ENCODE measurements around the gene TTC33.
"Not testable (repeated sequence)": the region's sequence is repeated elsewhere in the genome, so short reads cannot be mapped to it uniquely, and the experiment has no call there.

Gene TTC33

GRCh38 chr5:40575921-40576320 is 179.8 kb downstream of the TTC33 start:
- DNase-seq (ENCODE audit: low read depth in 4 of 4, low spot score in 1 of 4) = no peak

DNA sequence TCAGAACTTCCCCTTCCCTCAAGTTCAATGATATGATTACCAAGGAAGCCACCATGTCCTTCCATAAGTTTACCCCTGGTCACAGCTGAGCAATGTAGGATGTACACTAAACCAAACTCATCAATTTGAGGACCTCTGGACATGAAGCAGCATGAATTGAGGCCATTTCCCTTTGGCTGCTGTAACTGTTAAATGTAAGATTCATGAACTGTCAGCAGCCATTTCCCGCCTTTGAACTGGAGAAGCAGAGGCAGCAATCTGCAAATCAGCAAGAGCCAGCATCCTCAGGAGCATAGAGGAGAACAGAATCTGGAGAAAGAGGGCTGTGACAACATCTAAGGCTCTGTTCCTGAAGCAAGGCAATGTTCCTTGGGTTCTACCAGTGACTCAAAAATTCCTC is 180.3 kb downstream of the TTC33 start:
- DNase-seq (ENCODE audit: low read depth in 4 of 4, low spot score in 1 of 4) = no peak

DNA sequence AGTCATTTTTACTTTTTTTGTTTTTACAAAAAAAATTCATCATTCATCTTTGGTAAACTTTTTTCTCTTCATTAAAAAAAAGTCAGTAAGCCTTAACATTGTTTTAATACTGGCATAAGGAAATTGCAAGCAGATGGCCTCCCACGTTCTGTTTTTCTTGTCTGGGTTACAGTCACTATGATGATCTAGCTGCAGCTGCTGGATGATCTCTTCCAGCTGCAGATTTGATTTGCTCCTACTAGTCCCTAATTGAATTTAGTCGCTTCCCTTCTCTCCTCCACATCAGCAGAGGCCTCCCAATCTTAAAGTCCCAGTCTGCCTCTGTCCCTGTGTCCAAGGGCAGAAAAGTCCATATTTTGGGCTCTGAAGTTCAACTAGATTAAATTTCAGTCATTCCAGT is 182.8 kb downstream of the TTC33 start:
- DNase-seq (ENCODE audit: low read depth in 4 of 4, low spot score in 1 of 4) = no peak

- no peak for DNase-seq (ENCODE audit: low read depth in 4 of 4, low spot score in 1 of 4)
Observed at GRCh38 chr5:40572391-40572790, 183.4 kb downstream of the TTC33 start.

GRCh38 chr5:40571729-40572128 is 184.0 kb downstream of the TTC33 start:
- no peak for DNase-seq (ENCODE audit: low read depth in 4 of 4, low spot score in 1 of 4)

- no peak for DNase-seq (ENCODE audit: low read depth in 4 of 4, low spot score in 1 of 4)
Observed at GRCh38 chr5:40570408-40571129, 185.2 kb downstream of the TTC33 start.

- no peak for DNase-seq (ENCODE audit: low read depth in 4 of 4, low spot score in 1 of 4)
Observed at GRCh38 chr5:40569546-40570270, 186.1 kb downstream of the TTC33 start.

DNA sequence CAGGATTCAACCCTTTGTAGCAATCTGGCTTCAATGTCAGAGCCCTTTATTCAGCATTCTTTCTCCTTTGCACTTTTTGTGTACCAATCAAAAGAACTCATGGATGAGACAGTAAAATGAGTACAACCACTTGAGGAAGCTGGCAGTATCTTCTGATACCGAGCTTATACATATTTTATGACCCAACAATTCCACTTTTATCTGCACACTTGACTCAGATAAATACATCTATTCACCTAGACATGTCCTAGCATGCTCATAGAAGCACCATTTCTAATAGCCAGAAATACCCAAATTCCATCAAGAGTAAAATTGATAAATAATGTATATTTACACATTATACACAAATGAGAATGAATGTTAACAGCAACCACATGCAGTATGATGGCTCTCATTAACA is 187.2 kb downstream of the TTC33 start:
- DNase-seq (ENCODE audit: low read depth in 4 of 4, low spot score in 1 of 4) = no peak

- not testable (repeated sequence) for DNase-seq (ENCODE audit: low read depth in 4 of 4, low spot score in 1 of 4)
Observed at GRCh38 chr5:40563173-40563572, 192.6 kb downstream of the TTC33 start.

DNA sequence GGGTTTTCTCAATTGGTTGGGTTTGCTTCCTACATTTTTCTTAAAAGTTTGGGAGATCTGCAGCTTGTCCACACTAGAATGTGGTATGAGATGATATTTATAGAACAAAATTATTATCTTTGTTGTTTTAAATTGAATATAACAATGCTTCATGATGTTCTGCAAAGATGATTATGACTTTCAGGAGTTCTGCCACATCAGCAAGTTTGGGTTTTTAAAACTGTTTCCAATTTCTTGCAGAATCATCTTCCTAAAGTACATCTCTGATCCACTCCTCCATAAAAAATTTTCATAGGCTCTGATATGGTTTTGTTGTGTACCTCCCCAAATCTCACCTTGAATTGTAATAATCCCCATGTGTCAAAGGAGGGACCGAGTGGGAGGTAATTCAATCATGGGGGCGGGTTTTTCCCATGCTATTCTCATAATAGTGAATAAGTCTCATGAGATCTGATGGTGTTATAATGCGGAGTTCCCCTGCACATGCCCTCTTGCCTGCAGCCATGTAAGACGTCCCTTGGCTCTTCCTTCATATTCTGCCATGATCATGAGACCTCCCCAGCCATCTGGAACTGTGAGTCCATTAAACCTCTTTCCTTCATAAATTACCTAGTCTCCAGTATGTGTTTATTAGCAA is 195.2 kb downstream of the TTC33 start:
- no peak for DNase-seq (ENCODE audit: low read depth in 4 of 4, low spot score in 1 of 4)

DNA sequence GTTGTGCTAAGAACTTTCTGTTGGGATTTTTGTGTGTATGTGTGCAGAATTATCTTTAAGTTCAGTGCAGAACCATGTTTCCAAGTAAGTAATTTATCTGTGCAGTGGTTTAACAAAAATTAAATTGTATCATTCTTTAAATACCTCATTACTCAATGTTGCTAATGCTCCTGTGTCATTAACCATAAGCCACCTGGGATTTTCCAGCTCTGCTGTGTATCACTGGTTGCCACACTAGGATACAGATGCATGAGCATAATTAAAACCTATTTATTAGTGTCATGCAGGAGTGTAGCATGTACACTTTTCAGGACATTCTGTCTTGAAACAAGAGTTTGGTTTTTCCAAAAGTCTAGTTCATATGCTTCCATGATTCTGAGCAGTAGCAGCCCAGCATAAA is 196.5 kb downstream of the TTC33 start:
- DNase-seq (ENCODE audit: low read depth in 4 of 4, low spot score in 1 of 4) = no peak

DNA sequence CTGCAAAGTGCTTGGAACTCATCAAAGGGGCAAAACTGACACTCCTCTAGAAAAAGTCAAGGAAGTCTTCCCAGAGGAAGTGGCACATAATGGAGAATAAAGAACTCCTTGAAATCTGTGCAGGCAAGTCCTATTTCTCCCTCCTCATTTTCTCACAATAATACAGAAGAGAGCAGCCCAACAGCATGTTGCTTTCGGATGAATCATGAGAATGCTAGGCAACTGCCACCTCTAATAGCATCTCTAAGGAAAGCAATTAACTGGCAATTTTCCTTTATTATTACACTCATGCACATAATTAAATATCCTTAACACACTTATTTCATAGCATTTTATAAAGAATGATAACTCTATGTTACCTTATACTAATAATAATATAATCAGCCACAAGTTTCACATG is 198.3 kb downstream of the TTC33 start:
- no peak for DNase-seq (ENCODE audit: low read depth in 4 of 4, low spot score in 1 of 4)

DNA sequence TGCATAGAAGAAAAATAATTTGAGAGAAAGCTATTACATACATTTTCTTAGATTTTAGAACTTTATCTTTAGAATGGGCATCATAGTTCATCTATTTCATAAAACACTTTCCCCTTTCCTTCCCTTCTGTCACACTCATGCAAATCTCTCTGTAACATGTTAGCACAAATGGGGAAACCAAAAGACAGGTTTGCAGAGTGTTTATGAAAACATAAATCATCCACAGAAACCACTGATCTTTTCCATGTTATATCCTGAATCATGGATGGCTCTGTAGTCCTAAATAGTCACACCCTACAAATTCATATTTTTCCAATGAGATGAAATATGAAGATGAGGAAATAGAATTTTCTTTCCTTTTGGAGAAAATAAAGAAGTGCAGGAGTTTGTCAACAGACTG is 198.9 kb downstream of the TTC33 start:
- no peak for DNase-seq (ENCODE audit: low read depth in 4 of 4, low spot score in 1 of 4)

DNA sequence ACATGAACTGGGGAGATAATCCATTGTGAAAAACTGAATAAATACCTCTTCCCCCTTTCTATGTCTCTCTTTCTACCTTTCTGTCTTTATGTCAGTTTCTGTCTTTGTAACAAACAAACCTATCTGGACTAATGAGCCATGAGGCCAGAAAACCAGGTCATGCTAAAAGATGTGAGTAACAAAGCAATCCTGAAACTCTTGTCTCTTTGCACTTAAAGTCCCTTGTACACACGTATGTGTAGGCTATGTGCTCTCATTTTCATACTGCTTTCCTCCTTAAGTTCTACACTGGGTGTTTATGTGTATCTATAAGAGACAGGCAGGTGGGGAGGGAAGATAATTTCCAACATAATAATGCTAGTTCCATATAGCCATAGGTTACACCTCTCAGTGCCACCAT is 199.9 kb downstream of the TTC33 start:
- DNase-seq (ENCODE audit: low read depth in 4 of 4, low spot score in 1 of 4) = no peak

DNA sequence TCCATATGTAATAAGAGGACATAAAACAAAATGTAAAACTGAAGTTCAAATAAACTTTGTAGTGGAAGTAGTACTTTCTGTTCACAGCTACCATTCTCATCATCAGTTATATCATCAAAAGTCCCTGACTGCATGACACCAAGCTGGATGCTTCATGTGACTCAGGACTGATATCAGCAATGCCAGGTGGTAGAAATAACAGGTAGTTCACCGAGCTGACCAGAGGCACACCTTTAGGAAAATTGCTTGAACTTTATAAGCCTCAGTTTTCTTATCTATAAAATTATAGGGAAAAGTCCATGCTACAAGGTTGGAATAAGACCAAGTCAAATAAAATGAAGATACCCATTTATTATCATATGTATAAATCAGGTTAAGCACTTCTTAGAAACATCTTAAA is 200.9 kb downstream of the TTC33 start:
- DNase-seq (ENCODE audit: low read depth in 4 of 4, low spot score in 1 of 4) = no peak

DNA sequence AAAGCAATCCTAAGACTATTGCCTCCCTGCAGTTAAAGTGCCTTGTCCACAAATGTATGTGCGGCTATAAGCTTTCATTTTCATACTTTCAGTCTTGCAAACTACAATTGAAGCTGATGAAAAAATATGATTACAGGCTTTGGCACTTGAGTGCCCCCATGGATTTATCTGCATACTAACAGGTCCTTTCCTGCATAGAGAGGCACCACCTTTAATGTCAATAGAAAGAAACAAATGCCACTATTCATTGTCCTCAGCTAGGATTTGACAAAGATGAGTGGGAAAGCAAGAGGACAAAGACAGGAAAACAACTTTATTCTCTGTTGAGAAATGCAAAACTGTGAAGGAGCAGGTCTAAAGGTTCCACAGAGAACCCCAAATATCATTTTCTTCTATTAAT is 201.7 kb downstream of the TTC33 start:
- no peak for DNase-seq (ENCODE audit: low read depth in 4 of 4, low spot score in 1 of 4)

DNA sequence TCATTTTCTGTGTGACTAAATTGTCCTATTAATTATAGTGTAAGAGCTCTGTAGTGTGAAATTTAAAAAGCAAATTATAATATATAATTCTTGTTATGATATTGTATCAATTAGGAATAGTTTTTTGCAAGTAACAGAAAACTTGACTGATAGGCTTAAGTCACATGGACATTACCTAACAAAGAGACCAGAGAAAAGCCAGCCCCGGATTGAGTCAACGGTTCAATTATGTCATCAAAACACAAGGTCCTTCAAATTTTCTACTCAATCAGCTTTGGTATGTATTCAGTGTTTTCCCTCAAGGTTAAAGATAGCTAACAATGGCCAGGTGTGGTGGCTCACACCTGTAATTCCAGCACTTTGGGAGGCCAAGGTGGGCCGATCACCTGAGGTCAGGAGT is 202.8 kb downstream of the TTC33 start:
- no peak for DNase-seq (ENCODE audit: low read depth in 4 of 4, low spot score in 1 of 4)

GRCh38 chr5:40551496-40552491 is 204.0 kb downstream of the TTC33 start:
- DNase-seq (ENCODE audit: low read depth in 4 of 4, low spot score in 1 of 4) = no peak

- DNase-seq (ENCODE audit: low read depth in 4 of 4, low spot score in 1 of 4) = no peak
Observed at GRCh38 chr5:40550481-40550880, 205.3 kb downstream of the TTC33 start.

DNA sequence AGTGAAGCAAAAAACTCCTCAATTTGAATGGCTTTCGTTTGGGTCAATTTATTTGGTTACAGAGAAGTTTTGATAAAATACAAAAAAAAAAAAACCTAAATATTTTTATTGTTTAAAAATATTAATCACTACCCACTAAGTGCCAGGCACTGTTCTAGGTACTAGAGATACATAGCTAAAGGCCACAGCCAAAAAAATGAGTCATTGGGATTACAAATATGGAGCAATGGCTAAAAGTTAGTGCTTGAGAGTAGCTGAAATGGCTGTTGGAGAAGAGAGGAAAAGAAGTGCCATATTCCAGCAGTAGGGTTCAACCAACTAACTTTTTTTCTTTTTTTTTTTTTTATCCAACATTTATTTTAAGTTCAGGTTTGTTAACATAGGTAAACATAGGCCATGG is 206.1 kb downstream of the TTC33 start:
- DNase-seq (ENCODE audit: low read depth in 4 of 4, low spot score in 1 of 4) = no peak

- DNase-seq (ENCODE audit: low read depth in 4 of 4, low spot score in 1 of 4) = no peak
Observed at GRCh38 chr5:40547994-40548575, 207.7 kb downstream of the TTC33 start.
